GM23248 (cell line): ENCODE data around the gene JMY.

Experiments used
- EZH2 ChIP-seq: fragments of 200-600 bp; sonication (generic); IDR thresholded peaks from 2 replicates; pipeline ENCODE4 v1.6.1; 2018; ENCODE audit warnings: antibody characterized with exemption, mild to moderate bottlenecking; ENCODE audit not compliant: insufficient read depth, poor library complexity, severe bottlenecking
- EZH2phosphoT487 ChIP-seq: fragments of 200-600 bp; sonication (generic); IDR thresholded peaks from 2 replicates; pipeline ENCODE4 v1.6.1; 2018; ENCODE audit warnings: antibody characterized with exemption, moderate library complexity, mild to moderate bottlenecking, low read depth; ENCODE audit not compliant: insufficient read depth

GRCh38 chr5:79236970-79237739 is 1.2 kb downstream of the JMY start:
- TF ChIP-seq EZH2phosphoT487, result no peak
- no peak for TF ChIP-seq EZH2
